HepG2 (cell line): ENCODE measurements around the gene RFX2. TPM values are rescaled to one million over a fixed set of nuclear protein-coding genes. Genes with fewer than 3 reads are reported as not detected.
A peak's percentile ranks its signal among the peaks of the same experiment; 100 is the strongest.

Source experiments
- AHR ChIP-seq: IDR thresholded peaks from 2 replicates; pipeline ENCODE4 v1.6.1; 2018; ENCODE audit warnings: missing genetic modification reagents, missing compliant biosample characterization
- CENPX ChIP-seq: sonication (generic); formaldehyde crosslinking; IDR thresholded peaks from 2 replicates; pipeline ENCODE4 v1.9.0; 2021; ENCODE audit warnings: mild to moderate bottlenecking, missing genetic modification reagents, moderate library complexity
- GLI4 ChIP-seq: sonication (generic); formaldehyde crosslinking; IDR thresholded peaks from 2 replicates; pipeline ENCODE4 v1.5.1; 2020; ENCODE audit warnings: missing genetic modification reagents, mild to moderate bottlenecking, moderate library complexity, borderline replicate concordance
- HOXA9 ChIP-seq: sonication (generic); formaldehyde crosslinking; IDR thresholded peaks from 2 replicates; pipeline ENCODE4 v1.8.1; 2022; ENCODE audit warnings: missing genetic modification reagents, mild to moderate bottlenecking, moderate library complexity, borderline replicate concordance
- MTA3 ChIP-seq: sonication (generic); formaldehyde crosslinking; IDR thresholded peaks from 2 replicates; pipeline ENCODE4 v1.4.0; 2020; ENCODE audit warnings: missing genetic modification reagents
- NR3C1 ChIP-seq: sonication (generic); formaldehyde crosslinking; IDR thresholded peaks from 2 replicates; pipeline ENCODE4 v1.4.0; 2020; ENCODE audit warnings: missing genetic modification reagents
- PPARG ChIP-seq: conservative IDR thresholded peaks from 2 replicates; pipeline ENCODE4 v1.6.1; 2016; ENCODE audit warnings: missing biosample characterization, missing genetic modification reagents
- SOX13 ChIP-seq, 3 experiments: fragments of 450-650 bp in 1 of 3; sonication (generic) in 1 of 3; formaldehyde crosslinking in 1 of 3; IDR thresholded peaks in 2 of 3; conservative IDR thresholded peaks in 1 of 3; 2 replicates each; pipeline versions ENCODE4 v1.5.0 to v1.6.1; 2016 to 2020; ENCODE audit warnings: antibody characterized with exemption in 1 of 3, mild to moderate bottlenecking in 1 of 3, missing compliant biosample characterization in 1 of 3, missing genetic modification reagents in 1 of 3, moderate library complexity in 1 of 3
- TMF1 ChIP-seq: sonication (generic); formaldehyde crosslinking; IDR thresholded peaks from 2 replicates; pipeline ENCODE4 v1.8.1; 2022; ENCODE audit warnings: low read depth, missing genetic modification reagents
- YEATS4 ChIP-seq: sonication (generic); formaldehyde crosslinking; IDR thresholded peaks from 2 replicates; pipeline ENCODE4 v1.4.0; 2020; ENCODE audit warnings: missing genetic modification reagents, borderline replicate concordance
- ZKSCAN8 ChIP-seq: IDR thresholded peaks from 2 replicates; pipeline ENCODE4 v1.6.1; 2016; ENCODE audit warnings: borderline replicate concordance, missing genetic modification reagents, missing compliant biosample characterization
- ZNF263 ChIP-seq: sonication (generic); formaldehyde crosslinking; IDR thresholded peaks from 2 replicates; pipeline ENCODE4 v1.4.0; 2020; ENCODE audit warnings: missing genetic modification reagents
- ZNF629 ChIP-seq: sonication (generic); formaldehyde crosslinking; conservative IDR thresholded peaks from 2 replicates; pipeline ENCODE4 v1.5.0; 2020; ENCODE audit warnings: missing genetic modification reagents
- ZNF652 ChIP-seq: IDR thresholded peaks from 2 replicates; pipeline ENCODE4 v1.6.1; 2016; ENCODE audit warnings: low read depth, borderline replicate concordance
- ZNF678 ChIP-seq: sonication (generic); formaldehyde crosslinking; IDR thresholded peaks from 2 replicates; pipeline ENCODE4 v1.4.0; 2020; ENCODE audit warnings: mild to moderate bottlenecking, missing genetic modification reagents
- ZNF781 ChIP-seq: sonication (generic); formaldehyde crosslinking; IDR thresholded peaks from 2 replicates; pipeline ENCODE4 v1.5.1; 2020; ENCODE audit warnings: borderline replicate concordance, mild to moderate bottlenecking, missing genetic modification reagents; ENCODE audit errors: not compliant biosample characterization
- polyA plus RNA-seq, 8 experiments: library from polyadenylated mRNA; depleted of rRNA in 3 of 8; stranded (reverse) in 7 of 8; unstranded in 1 of 8; fragments of >200 nt; fragmentation: Illumina TruSeq in 4 of 8; extraction: Trizol in 4 of 8; gene quantifications; 2 replicates each; pipeline versions ENCODE4 v1.2.1 to v1.2.3, GENCODE V29; 2011 to 2016; ENCODE audit warnings: low read depth in 4 of 8, missing spikeins in 1 of 8, mixed read lengths in 1 of 8; ENCODE audit not compliant: insufficient read depth in 1 of 8
- total RNA-seq, 5 experiments: library from RNA; depleted of rRNA; stranded (reverse); fragments of >200 nt; fragmentation: Illumina TruSeq; extraction: Trizol; gene quantifications; 2 replicates each; pipeline ENCODE4 v1.2.3, GENCODE V29; 2016; ENCODE audit warnings: low read depth in 1 of 5
- TF ChIP-seq, protein P1 (sequence below): sonication (generic); formaldehyde crosslinking; IDR thresholded peaks from 2 replicates; pipeline ENCODE4 v1.5.0; 2020; ENCODE audit warnings: missing genetic modification reagents, mild to moderate bottlenecking, borderline replicate concordance
- TF ChIP-seq, protein P2 (sequence below): sonication (generic); formaldehyde crosslinking; IDR thresholded peaks from 2 replicates; pipeline ENCODE4 v1.4.0; 2020; ENCODE audit warnings: missing genetic modification reagents
- TF ChIP-seq, protein P3 (sequence below): sonication (generic); formaldehyde crosslinking; IDR thresholded peaks from 2 replicates; pipeline ENCODE4 v1.4.0; 2020; ENCODE audit warnings: missing genetic modification reagents, borderline replicate concordance
- TF ChIP-seq, protein P4 (sequence below): sonication (generic); formaldehyde crosslinking; IDR thresholded peaks from 2 replicates; pipeline ENCODE4 v1.4.0; 2020; ENCODE audit warnings: mild to moderate bottlenecking, missing genetic modification reagents

RFX2 gene
- total and polyA plus RNA-seq, 2 of the 13 experiments (the other 11 are each of a cell fraction or from before 2014, with no cell fraction given): 2.8 to 3.3 TPM

DNA sequence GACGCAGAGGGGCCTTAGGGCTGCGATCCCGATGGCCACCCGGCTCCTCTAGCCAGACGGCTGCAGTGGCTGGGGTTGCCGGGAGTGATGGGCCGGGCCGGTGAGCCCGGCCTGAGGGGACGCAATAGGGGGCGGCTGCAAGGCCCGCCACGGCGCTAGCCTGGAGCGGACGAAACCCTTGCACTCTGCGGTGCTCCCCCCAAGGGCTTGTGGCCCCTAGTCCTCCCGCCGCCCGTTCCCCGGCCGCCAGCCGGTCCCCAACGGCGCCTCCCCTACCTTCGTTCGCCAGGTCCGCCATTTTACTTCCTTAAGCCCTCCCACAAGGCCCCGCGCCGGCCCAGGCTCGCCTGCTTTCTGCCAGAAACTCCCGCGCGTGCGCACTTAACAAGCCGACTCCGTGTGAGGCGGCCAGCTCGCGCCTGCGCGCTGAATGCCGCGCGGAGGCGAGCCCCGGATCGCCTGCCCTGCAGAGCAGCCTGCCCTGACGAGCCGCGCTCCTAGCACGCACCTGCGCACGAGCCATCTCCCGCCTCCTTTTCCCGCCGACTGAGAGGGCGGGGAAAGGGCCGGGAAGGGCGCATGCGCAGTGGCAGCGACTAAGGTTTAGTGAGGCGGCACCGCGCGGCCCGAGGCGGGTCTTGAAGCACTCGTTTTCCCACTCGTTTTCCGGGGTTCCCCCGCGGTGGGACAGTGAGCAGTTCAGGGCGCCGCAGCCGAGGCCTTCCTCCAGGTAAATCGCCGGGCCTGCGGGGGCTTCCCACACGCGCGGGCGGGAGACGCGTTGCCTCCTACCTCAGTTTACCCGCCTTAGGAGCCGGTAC lies 132.3 kb downstream of the RFX2 start, which contains the start of gene RANBP3 (continued):
- TF ChIP-seq NR3C1 (CRISPR knock-in tag) (no peak), ZNF678 (peak; percentile 100), TMF1 (CRISPR knock-in tag) (peak; percentile 100), CENPX (CRISPR knock-in tag) (no peak), ZNF629 (CRISPR knock-in tag) (peak; percentile 89), SOX13 (IDR thresholded peaks at IDR 0.05) (no peak), SOX13 (CRISPR knock-in tag; conservative IDR thresholded peaks at IDR 0.05 in 1 of 2, IDR thresholded peaks at IDR 0.05 in 1 of 2) (peak in 1 of 2 experiments; percentile 84; a peak in 2 of 4 replicates), ZNF652 (CRISPR knock-in tag) (peak; percentile 82), PPARG (CRISPR knock-in tag) (peak; percentile 96), ZNF781 (CRISPR knock-in tag) (peak; percentile 100), HOXA9 (CRISPR knock-in tag) (peak; percentile 100), ZNF263 (peak; percentile 96), GLI4 (CRISPR knock-in tag) (peak; percentile 100), YEATS4 (CRISPR knock-in tag) (peak; percentile 95), ZKSCAN8 (peak; percentile 96), MTA3 (CRISPR knock-in tag) (no peak), AHR (peak; percentile 99)
- TF ChIP-seq, protein P1, sequence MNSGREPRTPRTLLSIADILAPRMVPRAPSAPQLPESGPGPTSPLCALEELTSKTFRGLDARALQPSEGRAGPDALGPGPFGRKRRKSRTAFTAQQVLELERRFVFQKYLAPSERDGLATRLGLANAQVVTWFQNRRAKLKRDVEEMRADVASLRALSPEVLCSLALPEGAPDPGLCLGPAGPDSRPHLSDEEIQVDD (CRISPR knock-in tag): peak; percentile 100
- TF ChIP-seq, protein P2, sequence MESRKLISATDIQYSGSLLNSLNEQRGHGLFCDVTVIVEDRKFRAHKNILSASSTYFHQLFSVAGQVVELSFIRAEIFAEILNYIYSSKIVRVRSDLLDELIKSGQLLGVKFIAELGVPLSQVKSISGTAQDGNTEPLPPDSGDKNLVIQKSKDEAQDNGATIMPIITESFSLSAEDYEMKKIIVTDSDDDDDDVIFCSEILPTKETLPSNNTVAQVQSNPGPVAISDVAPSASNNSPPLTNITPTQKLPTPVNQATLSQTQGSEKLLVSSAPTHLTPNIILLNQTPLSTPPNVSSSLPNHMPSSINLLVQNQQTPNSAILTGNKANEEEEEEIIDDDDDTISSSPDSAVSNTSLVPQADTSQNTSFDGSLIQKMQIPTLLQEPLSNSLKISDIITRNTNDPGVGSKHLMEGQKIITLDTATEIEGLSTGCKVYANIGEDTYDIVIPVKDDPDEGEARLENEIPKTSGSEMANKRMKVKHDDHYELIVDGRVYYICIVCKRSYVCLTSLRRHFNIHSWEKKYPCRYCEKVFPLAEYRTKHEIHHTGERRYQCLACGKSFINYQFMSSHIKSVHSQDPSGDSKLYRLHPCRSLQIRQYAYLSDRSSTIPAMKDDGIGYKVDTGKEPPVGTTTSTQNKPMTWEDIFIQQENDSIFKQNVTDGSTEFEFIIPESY (CRISPR knock-in tag): peak; percentile 80; the same call in 1 of the 2 replicates
- TF ChIP-seq, protein P3, sequence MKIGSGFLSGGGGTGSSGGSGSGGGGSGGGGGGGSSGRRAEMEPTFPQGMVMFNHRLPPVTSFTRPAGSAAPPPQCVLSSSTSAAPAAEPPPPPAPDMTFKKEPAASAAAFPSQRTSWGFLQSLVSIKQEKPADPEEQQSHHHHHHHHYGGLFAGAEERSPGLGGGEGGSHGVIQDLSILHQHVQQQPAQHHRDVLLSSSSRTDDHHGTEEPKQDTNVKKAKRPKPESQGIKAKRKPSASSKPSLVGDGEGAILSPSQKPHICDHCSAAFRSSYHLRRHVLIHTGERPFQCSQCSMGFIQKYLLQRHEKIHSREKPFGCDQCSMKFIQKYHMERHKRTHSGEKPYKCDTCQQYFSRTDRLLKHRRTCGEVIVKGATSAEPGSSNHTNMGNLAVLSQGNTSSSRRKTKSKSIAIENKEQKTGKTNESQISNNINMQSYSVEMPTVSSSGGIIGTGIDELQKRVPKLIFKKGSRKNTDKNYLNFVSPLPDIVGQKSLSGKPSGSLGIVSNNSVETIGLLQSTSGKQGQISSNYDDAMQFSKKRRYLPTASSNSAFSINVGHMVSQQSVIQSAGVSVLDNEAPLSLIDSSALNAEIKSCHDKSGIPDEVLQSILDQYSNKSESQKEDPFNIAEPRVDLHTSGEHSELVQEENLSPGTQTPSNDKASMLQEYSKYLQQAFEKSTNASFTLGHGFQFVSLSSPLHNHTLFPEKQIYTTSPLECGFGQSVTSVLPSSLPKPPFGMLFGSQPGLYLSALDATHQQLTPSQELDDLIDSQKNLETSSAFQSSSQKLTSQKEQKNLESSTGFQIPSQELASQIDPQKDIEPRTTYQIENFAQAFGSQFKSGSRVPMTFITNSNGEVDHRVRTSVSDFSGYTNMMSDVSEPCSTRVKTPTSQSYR (CRISPR knock-in tag): peak; percentile 87; the same call in 1 of the 2 replicates
- TF ChIP-seq, protein P4, sequence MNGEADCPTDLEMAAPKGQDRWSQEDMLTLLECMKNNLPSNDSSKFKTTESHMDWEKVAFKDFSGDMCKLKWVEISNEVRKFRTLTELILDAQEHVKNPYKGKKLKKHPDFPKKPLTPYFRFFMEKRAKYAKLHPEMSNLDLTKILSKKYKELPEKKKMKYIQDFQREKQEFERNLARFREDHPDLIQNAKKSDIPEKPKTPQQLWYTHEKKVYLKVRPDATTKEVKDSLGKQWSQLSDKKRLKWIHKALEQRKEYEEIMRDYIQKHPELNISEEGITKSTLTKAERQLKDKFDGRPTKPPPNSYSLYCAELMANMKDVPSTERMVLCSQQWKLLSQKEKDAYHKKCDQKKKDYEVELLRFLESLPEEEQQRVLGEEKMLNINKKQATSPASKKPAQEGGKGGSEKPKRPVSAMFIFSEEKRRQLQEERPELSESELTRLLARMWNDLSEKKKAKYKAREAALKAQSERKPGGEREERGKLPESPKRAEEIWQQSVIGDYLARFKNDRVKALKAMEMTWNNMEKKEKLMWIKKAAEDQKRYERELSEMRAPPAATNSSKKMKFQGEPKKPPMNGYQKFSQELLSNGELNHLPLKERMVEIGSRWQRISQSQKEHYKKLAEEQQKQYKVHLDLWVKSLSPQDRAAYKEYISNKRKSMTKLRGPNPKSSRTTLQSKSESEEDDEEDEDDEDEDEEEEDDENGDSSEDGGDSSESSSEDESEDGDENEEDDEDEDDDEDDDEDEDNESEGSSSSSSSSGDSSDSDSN (CRISPR knock-in tag): peak; percentile 89
